IMR-90 (cell line): ENCODE measurements around the gene PRODH. TPM values are rescaled to one million over a fixed set of nuclear protein-coding genes. Genes with fewer than 3 reads are reported as not detected.

ENCODE experiments used
- ATAC-seq: fragments of 200-7000 bp; cut with Tn5 transposase; 2 replicates; pipeline ENCODE4 v1.9.1; 2020; ENCODE audit warnings: low read depth, mild to moderate bottlenecking, moderate library complexity
- BruUV-seq: library from RNA; stranded (reverse); fragments of 400-500 nt; replicated peaks from 2 replicates; lab custom pipeline; 2021; lab: Mats Ljungman, UMichigan
- CTCF ChIA-PET: fragments of 300-600 bp; formaldehyde crosslinking; extraction: SDS; loops from one replicate; lab custom pipeline; 2021; ENCODE audit warnings: antibody characterized with exemption; lab: Yijun Ruan, JAX
- POLR2A ChIA-PET: fragments of 300-600 bp; sonication (Branson Sonifier 250); formaldehyde crosslinking; loops from one replicate; lab custom pipeline; 2022; ENCODE audit warnings: antibody characterized with exemption; ENCODE audit not compliant: unreplicated experiment; lab: Charles Lee
- DNase-seq: peaks from one replicate; pipeline ENCODE4 v3.0.0; 2013
- H2AFZ ChIP-seq: replicated peaks from 2 replicates; pipeline ENCODE3; 2013; ENCODE audit warnings: low read length, mild to moderate bottlenecking; ENCODE audit not compliant: poor library complexity
- H2AK5ac ChIP-seq: 2 replicates; pipeline ENCODE4 v1.6.1; 2013; ENCODE audit warnings: low read depth, low read length, inconsistent platforms
- H2AK9ac ChIP-seq: replicated peaks from 2 replicates; pipeline ENCODE3; 2013; ENCODE audit warnings: mild to moderate bottlenecking, low read depth, low read length, moderate library complexity; ENCODE audit not compliant: poor library complexity
- H2BK120ac ChIP-seq: 2 replicates; pipeline ENCODE4 v1.6.1; 2013; ENCODE audit warnings: low read depth, low read length, inconsistent platforms
- H2BK15ac ChIP-seq: 3 replicates; pipeline ENCODE4 v1.6.1; 2013; ENCODE audit warnings: low read depth, low read length, inconsistent platforms
- H2BK20ac ChIP-seq: 2 replicates; pipeline ENCODE4 v1.6.1; 2013; ENCODE audit warnings: low read depth, mild to moderate bottlenecking, inconsistent platforms, low read length, moderate library complexity
- H2BK5ac ChIP-seq: 2 replicates; pipeline ENCODE4 v1.6.1; 2013; ENCODE audit warnings: mild to moderate bottlenecking, low read depth, low read length, inconsistent platforms; ENCODE audit not compliant: poor library complexity, severe bottlenecking
- H3K14ac ChIP-seq: replicated peaks from 2 replicates; pipeline ENCODE4 v1.6.1; 2013; ENCODE audit warnings: low read depth, low read length, inconsistent platforms
- H3K18ac ChIP-seq: 2 replicates; pipeline ENCODE4 v1.6.1; 2013; ENCODE audit warnings: low read depth, low read length, control low read depth
- H3K23ac ChIP-seq: 2 replicates; pipeline ENCODE4 v1.6.1; 2013; ENCODE audit warnings: low read depth, low read length, inconsistent platforms
- H3K27ac ChIP-seq: 2 replicates; pipeline ENCODE4 v1.5.1; 2013; ENCODE audit warnings: mild to moderate bottlenecking, control low read depth, low read length; ENCODE audit not compliant: insufficient read depth
- H3K27me3 ChIP-seq: 2 replicates; pipeline ENCODE4 v1.6.1; 2013; ENCODE audit warnings: low read length; ENCODE audit not compliant: control insufficient read depth, insufficient read depth
- H3K36me3 ChIP-seq: 2 replicates; pipeline ENCODE4 v1.6.1; 2013; ENCODE audit warnings: low read length, mixed read lengths; ENCODE audit not compliant: control insufficient read depth, insufficient read depth
- H3K4ac ChIP-seq: 2 replicates; pipeline ENCODE4 v1.6.1; 2013; ENCODE audit warnings: low read depth, low read length, inconsistent platforms
- H3K4me1 ChIP-seq: 2 replicates; pipeline ENCODE4 v1.6.1; 2013; ENCODE audit warnings: low read length, mixed read lengths; ENCODE audit not compliant: control insufficient read depth, insufficient read depth
- H3K4me2 ChIP-seq: 2 replicates; pipeline ENCODE4 v1.6.1; 2013; ENCODE audit warnings: low read depth, mild to moderate bottlenecking, control low read depth, low read length, moderate library complexity
- H3K4me3 ChIP-seq: 2 replicates; pipeline ENCODE4 v1.5.1; 2013; ENCODE audit warnings: low read depth, mild to moderate bottlenecking, control low read depth, low read length, moderate library complexity; ENCODE audit not compliant: insufficient read depth
- H3K56ac ChIP-seq: 2 replicates; pipeline ENCODE4 v1.6.1; 2013; ENCODE audit warnings: low read length, inconsistent platforms; ENCODE audit not compliant: insufficient read depth; ENCODE audit errors: extremely low read depth
- H3K79me1 ChIP-seq, 2 experiments: 2 replicates each; pipeline ENCODE4 v1.6.1; 2013; ENCODE audit warnings: low read length in 2 of 2, inconsistent platforms in 1 of 2, low read depth in 1 of 2
- H3K9ac ChIP-seq: 2 replicates; pipeline ENCODE4 v1.6.1; 2013; ENCODE audit warnings: low read depth, low read length, control low read depth
- H3K9me1 ChIP-seq: 2 replicates; pipeline ENCODE4 v1.6.1; 2013; ENCODE audit warnings: low read length, inconsistent platforms; ENCODE audit not compliant: insufficient read depth
- H3K9me3 ChIP-seq: 2 replicates; pipeline ENCODE4 v1.6.1; 2013; ENCODE audit warnings: low read length; ENCODE audit not compliant: control insufficient read depth, insufficient read depth
- H4K20me1 ChIP-seq: 2 replicates; pipeline ENCODE4 v1.6.1; 2013; ENCODE audit warnings: low read length, inconsistent platforms; ENCODE audit not compliant: insufficient read depth
- H4K5ac ChIP-seq: 2 replicates; pipeline ENCODE4 v1.6.1; 2013; ENCODE audit warnings: mild to moderate bottlenecking, low read depth, low read length, control low read depth
- H4K8ac ChIP-seq, 2 experiments: 2 replicates each; pipeline ENCODE4 v1.6.1; 2013; ENCODE audit warnings: low read depth in 2 of 2, low read length in 2 of 2, control low read depth in 1 of 2, inconsistent platforms in 1 of 2
- H4K91ac ChIP-seq: 2 replicates; pipeline ENCODE4 v1.6.1; 2013; ENCODE audit warnings: low read depth, low read length, inconsistent platforms; ENCODE audit not compliant: insufficient read depth
- BHLHE40 ChIP-seq: fragments of 150-350 bp; IDR thresholded peaks from 2 replicates; pipeline ENCODE4 v1.6.1; 2016; ENCODE audit warnings: mild to moderate bottlenecking, low read depth, low read length
- CTCF ChIP-seq: conservative IDR thresholded peaks from 2 replicates; pipeline ENCODE4 v1.5.1; 2012; ENCODE audit warnings: mild to moderate bottlenecking, low read depth, low read length, improper control_type of control experiment
- ELK1 ChIP-seq: fragments of 150-350 bp; IDR thresholded peaks from 2 replicates; pipeline ENCODE4 v1.6.1; 2016; ENCODE audit warnings: low read depth, mild to moderate bottlenecking, low read length, moderate library complexity, borderline replicate concordance
- USF2 ChIP-seq: fragments of 150-350 bp; IDR thresholded peaks from 2 replicates; pipeline ENCODE4 v1.6.1; 2017; ENCODE audit warnings: mild to moderate bottlenecking, antibody characterized with exemption, low read length, low read depth
- WGBS, 2 experiments: methylation state at CpG; one replicate each; pipeline versions ENCODE4 v1.1.5 to v1.1.7; 2013; ENCODE audit warnings: missing lambda C conversion rate in 2 of 2; ENCODE audit not compliant: insufficient read length in 1 of 2; ENCODE audit errors: extremely low coverage in 2 of 2; 5-methylcytosine and 5-hydroxymethylcytosine counted together
- dilution Hi-C: fragments of 300-500 bp; cut with HindIII; formaldehyde crosslinking; loops from one replicate; pipeline ENCODE4 v1.14.3; 2018; ENCODE audit warnings: low sequenced_read_pairs; ENCODE audit not compliant: unreplicated experiment
- in situ Hi-C: fragments of 300-500 bp; cut with MboI; formaldehyde crosslinking; loops from 3 replicates; pipeline ENCODE4 v1.14.3; 2019; ENCODE audit warnings: low sequenced_read_pairs, inconsistent platforms, mixed read lengths
- intact Hi-C: fragments of 100-400 bp; cut with micrococcal nuclease; formaldehyde crosslinking; loops from 2 replicates; pipeline ENCODE4 v1.10.0; 2022
- polyA plus RNA-seq, 3 experiments: library from polyadenylated mRNA; depleted of rRNA; stranded (reverse); fragments of >200 nt; gene quantifications; 2 replicates each; pipeline ENCODE4 v1.2.3, GENCODE V29; 2012; ENCODE audit warnings: low replicate concordance in 1 of 3
- total RNA-seq: library from RNA; depleted of rRNA; stranded (reverse); fragments of >200 nt; gene quantifications from 2 replicates; pipeline ENCODE4 v1.2.3, GENCODE V29; 2012

PRODH gene
- total and polyA plus RNA-seq, 2 of the 4 experiments (the other 2 are of a cell fraction), result 0.02 TPM; not detected in 1

- Histone ChIP-seq H3K14ac (no peak overlapping the region), H3K27me3 (peaks cover 4% of the 10 kb centered on the region; the same call in 1 of the 2 replicates), H4K5ac (no peak overlapping the region), H2BK15ac (no peak overlapping the region), H3K4ac (no peak overlapping the region), H3K23ac (no peak overlapping the region), H2BK120ac (no peak overlapping the region), H3K18ac (no peak overlapping the region), H3K56ac (no peak overlapping the region), H2AK5ac (no peak overlapping the region), H4K20me1 (no peaks in the 10 kb centered on the region), H2AK9ac (no peak overlapping the region), H3K4me2 (no peak overlapping the region), H3K36me3 (no peaks in the 10 kb centered on the region), H3K9me1 (no peaks in the 10 kb centered on the region), H4K91ac (no peak overlapping the region), H3K79me1 (no peaks in the 10 kb centered on the region), H3K9ac (no peak overlapping the region), H3K27ac (no peak overlapping the region), H2BK5ac (no peak overlapping the region), H3K4me1 (no peaks in the 10 kb centered on the region), H4K8ac (no peak overlapping the region), H2BK20ac (no peak overlapping the region), H3K4me3 (no peak overlapping the region), H3K9me3 (peaks cover 7% of the 10 kb centered on the region), H2AFZ (no peak overlapping the region)
- intact Hi-C loops, result no loop called here
- in situ Hi-C loops, result no loop called here
- TF ChIP-seq BHLHE40 (no peak), ELK1 (no peak), USF2 (no peak), CTCF (no peak)
- ATAC-seq (no peak), DNase-seq (no peak)
- ChIA-PET POLR2A (no interaction called here), CTCF (no interaction called here)
- dilution Hi-C loops, result no loop called here
- no TSS peak for BruUV-seq
- WGBS, 2 experiments, result no CpG with 5 or more reads among the region's 1 CpG
Observed at GRCh38 chr22:18979957-18980356, 43.9 kb upstream of the PRODH start.
